ENCODE data around the gene DKK1. TPM values are rescaled to one million over a fixed set of nuclear protein-coding genes. Genes with fewer than 3 reads are reported as not detected.
A peak's percentile ranks its signal among the peaks of the same experiment; 100 is the strongest.

Gene DKK1
- polyA plus RNA-seq, 2 of the 4 experiments (the other 2 are of a cell fraction), result 117 to 375 TPM

GRCh38 chr10:52332815-52333214 lies 18.7 kb downstream of the DKK1 start:
- ATAC-seq (peak in 1 of 2 experiments; percentile 70; a peak in 2 of 6 replicates), FAIRE-seq (no peak)

GRCh38 chr10:52334595-52334994 lies 20.5 kb downstream of the DKK1 start:
- Histone ChIP-seq H3K9me3 (no peaks in the 10 kb centered on the region), H3K27ac (peak overlapping the region in 1 of 2 experiments; percentile 68; a peak in 3 of 6 replicates), H3K4me3 (no peak overlapping the region), H3K4me1 (peaks cover 43% of the 10 kb centered on the region), H3K4me2 (peak overlapping the region; percentile 67)
- POLR2A ChIA-PET, result no interaction called here
- FAIRE-seq (no peak), DNase-seq (ENCODE audit: low read depth in 1 of 2, low spot score in 1 of 2) (peak; percentile 14 to 33), ATAC-seq (no peak)
- 38% methylated on average over 1 of the region's 1 CpG for WGBS (ENCODE audit: missing lambda C conversion rate)
- CTCF ChIA-PET, result interaction anchor here (1.3 to 1.8 kb wide), 2 partner anchors 19 to 34 kb away, joined by 3 to 5 read pairs; no protein-coding TSS in a partner anchor
- TF ChIP-seq FOSL2 (IDR thresholded peaks at IDR 0.05) (peak; percentile 42; the same call in 1 of the 2 replicates), FOSL2 (CRISPR knock-in tag; IDR thresholded peaks at IDR 0.05) (peak; percentile 51; the same call in 1 of the 2 replicates), CBX8 (IDR thresholded peaks at IDR 0.05) (no peak)

More at GRCh38 chr10:52332815-52333214, 18.7 kb downstream of the DKK1 start:
- H3K27ac ChIP-seq, result peak overlapping the region; percentile 68 to 70
- H3K4me2 ChIP-seq, result peak overlapping the region; percentile 60
- no peaks in the 10 kb centered on the region for H3K9me3 ChIP-seq
- DNase-seq (ENCODE audit: low read depth in 1 of 2, low spot score in 1 of 2), result peak in 1 of 2 experiments; percentile 25
- TF ChIP-seq EHMT2 (IDR thresholded peaks at IDR 0.05; ENCODE audit: low read depth) (no peak), NFE2L2 (conservative IDR thresholded peaks at IDR 0.05; ENCODE audit: low read length) (no peak), CEBPB (IDR thresholded peaks at IDR 0.05) (peak in 1 of 2 experiments; percentile 2; a peak in 1 of 4 replicates), GATA3 (IDR thresholded peaks at IDR 0.05; ENCODE audit: borderline replicate concordance) (peak; percentile 48; the same call in 1 of the 2 replicates)
- H3K4me1 ChIP-seq, result peaks cover 47% of the 10 kb centered on the region
- ChIA-PET CTCF (interaction anchor here (1.4 kb wide), 1 partner anchor 19 kb away, joined by 3 read pairs; the partner anchor contains the start of gene DKK1), POLR2A (no interaction called here)
- WGBS (ENCODE audit: missing lambda C conversion rate), result 22% methylated on average over 5 of the region's 5 CpGs
- no peak overlapping the region for H3K4me3 ChIP-seq

- TF ChIP-seq ZSCAN20 (CRISPR knock-in tag; IDR thresholded peaks at IDR 0.05) (no peak), JUN (IDR thresholded peaks at IDR 0.05) (no peak)
- ATAC-seq (no peak), FAIRE-seq (peak; percentile 54), DNase-seq (ENCODE audit: low read depth in 1 of 2, low spot score in 1 of 2) (no peak)
- H3K9me3 ChIP-seq, result no peaks in the 10 kb centered on the region
- peak overlapping the region; percentile 51 to 68; a peak in 4 of 6 replicates for H3K27ac ChIP-seq
- ChIA-PET POLR2A (no interaction called here), CTCF (interaction anchor here (1.3 to 1.8 kb wide), 2 partner anchors 20 to 33 kb away, joined by 3 to 5 read pairs; no protein-coding TSS in a partner anchor)
- 2% methylated on average over 1 of the region's 1 CpG for WGBS (ENCODE audit: missing lambda C conversion rate)
- no peak overlapping the region for H3K4me3 ChIP-seq
- H3K4me2 ChIP-seq, result peak overlapping the region; percentile 67
- peaks cover 43% of the 10 kb centered on the region for H3K4me1 ChIP-seq
Measured at GRCh38 chr10:52335665-52336064, 21.6 kb downstream of the DKK1 start.

- Histone ChIP-seq H3K4me3 (no peak overlapping the region), H3K4me1 (peaks cover 36% of the 10 kb centered on the region), H3K27ac (no peak overlapping the region), H3K4me2 (no peak overlapping the region), H3K9me3 (no peaks in the 10 kb centered on the region)
- ChIA-PET POLR2A (no interaction called here), CTCF (interaction anchor here (0.9 to 2.2 kb wide), 5 partner anchors 15 to 229 kb away, joined by 3 to 8 read pairs (median 4); no protein-coding TSS in a partner anchor)
- WGBS (ENCODE audit: missing lambda C conversion rate), result 92% methylated on average over 1 of the region's 1 CpG
- TF ChIP-seq MAFK (IDR thresholded peaks at IDR 0.05; ENCODE audit: partially characterized antibody), result peak; percentile 97
- no peak for TF ChIP-seq BHLHE40 (IDR thresholded peaks at IDR 0.05; ENCODE audit: low read depth, low read length)
- DNase-seq (ENCODE audit: low read depth in 1 of 2, low spot score in 1 of 2), result no peak
- no peak for ATAC-seq
- no peak for FAIRE-seq
Measured at GRCh38 chr10:52337225-52337624, 23.1 kb downstream of the DKK1 start.

GRCh38 chr10:52343439-52343838 lies 29.4 kb downstream of the DKK1 start:
- DNase-seq (ENCODE audit: low read depth in 1 of 2, low spot score in 1 of 2) (no peak), FAIRE-seq (no peak), ATAC-seq (no peak)
- peak; percentile 87 for TF ChIP-seq NFE2L2 (conservative IDR thresholded peaks at IDR 0.05; ENCODE audit: low read length)
- peak; percentile 93 for TF ChIP-seq MAFK (IDR thresholded peaks at IDR 0.05; ENCODE audit: partially characterized antibody)
- no peak for TF ChIP-seq RARB (CRISPR knock-in tag; IDR thresholded peaks at IDR 0.05)
- H3K4me3 ChIP-seq, result no peak overlapping the region
- no peak overlapping the region for H3K27ac ChIP-seq
- no peaks in the 10 kb centered on the region for H3K9me3 ChIP-seq
- 70% methylated on average over 4 of the region's 4 CpGs for WGBS (ENCODE audit: missing lambda C conversion rate)
- no peak overlapping the region for H3K4me2 ChIP-seq
- ChIA-PET POLR2A (no interaction called here), CTCF (no interaction called here)
- H3K4me1 ChIP-seq, result peaks cover 17% of the 10 kb centered on the region

Data from A549 (cell line).